ENCODE data around the gene MRPS5. TPM values are rescaled to one million over a fixed set of nuclear protein-coding genes. Genes with fewer than 3 reads are reported as not detected.

The MRPS5 gene
- total RNA-seq, 1 donor from 2014 or later = 60.7 TPM

DNA sequence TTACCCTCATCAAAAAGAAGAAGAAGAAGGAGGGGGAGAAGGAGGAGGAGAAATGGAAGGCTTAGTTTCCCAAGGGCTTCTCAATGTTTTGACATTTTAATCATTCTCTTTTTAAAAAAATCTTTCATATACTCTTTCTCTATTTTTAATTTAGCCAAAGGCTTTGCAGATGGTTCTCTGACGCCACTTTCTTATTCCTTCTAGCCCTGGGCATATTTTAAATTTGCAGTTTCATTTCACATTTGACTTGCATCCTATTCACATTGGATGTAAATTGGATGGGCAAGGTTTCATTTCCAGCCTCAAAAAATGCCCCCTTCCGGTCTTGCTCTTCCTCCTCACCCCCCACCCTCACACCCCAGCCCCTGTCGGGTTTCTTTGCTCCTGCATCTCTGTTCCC, 66.3 kb downstream of the MRPS5 start:
- DNase-seq (ENCODE audit: low read depth, low spot score) = no peak
- Mint-ChIP-seq H3K27me3 (ENCODE audit: low read depth) (peaks cover 27% of the 10 kb centered on the region), H3K36me3 (ENCODE audit: low read depth) (no peaks in the 10 kb centered on the region), H3K9me3 (no peaks in the 10 kb centered on the region), H3K4me1 (peaks cover 52% of the 10 kb centered on the region), H3K4me3 (no peak overlapping the region), H3K27ac (ENCODE audit: unreplicated experiment) (no peak overlapping the region)
- TF ChIP-seq, protein P1, sequence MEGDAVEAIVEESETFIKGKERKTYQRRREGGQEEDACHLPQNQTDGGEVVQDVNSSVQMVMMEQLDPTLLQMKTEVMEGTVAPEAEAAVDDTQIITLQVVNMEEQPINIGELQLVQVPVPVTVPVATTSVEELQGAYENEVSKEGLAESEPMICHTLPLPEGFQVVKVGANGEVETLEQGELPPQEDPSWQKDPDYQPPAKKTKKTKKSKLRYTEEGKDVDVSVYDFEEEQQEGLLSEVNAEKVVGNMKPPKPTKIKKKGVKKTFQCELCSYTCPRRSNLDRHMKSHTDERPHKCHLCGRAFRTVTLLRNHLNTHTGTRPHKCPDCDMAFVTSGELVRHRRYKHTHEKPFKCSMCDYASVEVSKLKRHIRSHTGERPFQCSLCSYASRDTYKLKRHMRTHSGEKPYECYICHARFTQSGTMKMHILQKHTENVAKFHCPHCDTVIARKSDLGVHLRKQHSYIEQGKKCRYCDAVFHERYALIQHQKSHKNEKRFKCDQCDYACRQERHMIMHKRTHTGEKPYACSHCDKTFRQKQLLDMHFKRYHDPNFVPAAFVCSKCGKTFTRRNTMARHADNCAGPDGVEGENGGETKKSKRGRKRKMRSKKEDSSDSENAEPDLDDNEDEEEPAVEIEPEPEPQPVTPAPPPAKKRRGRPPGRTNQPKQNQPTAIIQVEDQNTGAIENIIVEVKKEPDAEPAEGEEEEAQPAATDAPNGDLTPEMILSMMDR (conservative IDR thresholded peaks at IDR 0.05) = no peak

DNA sequence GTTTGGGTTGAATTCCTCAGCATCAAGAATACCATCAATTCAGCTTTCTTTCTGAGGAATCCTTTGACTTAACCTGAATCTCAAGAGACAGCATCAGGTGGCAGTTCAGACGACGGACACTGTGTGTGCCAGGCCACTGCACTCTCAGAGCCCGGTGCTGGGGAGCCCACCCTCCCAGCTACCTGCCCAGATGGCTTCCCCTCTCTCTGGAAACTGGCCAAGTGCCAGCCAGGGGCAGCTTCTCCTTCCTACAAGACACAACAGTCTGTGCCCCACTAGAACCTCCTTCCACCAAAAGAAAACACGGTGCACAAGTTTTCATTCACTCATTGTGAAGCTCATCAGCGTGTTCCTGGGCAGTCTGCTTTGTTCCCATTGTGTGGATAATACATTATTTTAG, 67.6 kb downstream of the MRPS5 start:
- Mint-ChIP-seq H3K9me3 (no peaks in the 10 kb centered on the region), H3K4me1 (peaks cover 47% of the 10 kb centered on the region), H3K36me3 (ENCODE audit: low read depth) (no peaks in the 10 kb centered on the region), H3K27me3 (ENCODE audit: low read depth) (peaks cover 25% of the 10 kb centered on the region), H3K27ac (ENCODE audit: unreplicated experiment) (no peak overlapping the region), H3K4me3 (no peak overlapping the region)
- TF ChIP-seq, protein P1 (conservative IDR thresholded peaks at IDR 0.05) = no peak
- DNase-seq (ENCODE audit: low read depth, low spot score) = no peak

DNA sequence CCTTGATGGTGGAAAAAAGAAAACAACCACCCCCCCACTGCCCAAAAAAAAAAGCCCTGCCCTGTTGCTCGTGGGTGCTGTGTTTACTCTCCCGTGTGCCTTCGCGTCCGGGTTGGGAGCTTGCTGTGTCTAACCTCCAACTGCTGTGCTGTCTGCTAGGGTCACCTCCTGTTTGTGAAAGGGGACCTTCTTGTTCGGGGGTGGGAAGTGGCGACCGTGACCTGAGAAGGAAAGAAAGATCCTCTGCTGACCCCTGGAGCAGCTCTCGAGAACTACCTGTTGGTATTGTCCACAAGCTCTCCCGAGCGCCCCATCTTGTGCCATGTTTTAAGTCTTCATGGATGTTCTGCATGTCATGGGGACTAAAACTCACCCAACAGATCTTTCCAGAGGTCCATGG, 68.1 kb downstream of the MRPS5 start:
- peaks cover 22% of the 10 kb centered on the region for H3K27me3 Mint-ChIP-seq (ENCODE audit: low read depth)
- H3K27ac Mint-ChIP-seq (ENCODE audit: unreplicated experiment) = no peak overlapping the region
- H3K9me3 Mint-ChIP-seq = no peaks in the 10 kb centered on the region
- H3K4me3 Mint-ChIP-seq = no peak overlapping the region
- H3K36me3 Mint-ChIP-seq (ENCODE audit: low read depth) = no peaks in the 10 kb centered on the region
- H3K4me1 Mint-ChIP-seq = peaks cover 42% of the 10 kb centered on the region
- TF ChIP-seq, protein P1 (conservative IDR thresholded peaks at IDR 0.05) = no peak
- no peak for DNase-seq (ENCODE audit: low read depth, low spot score)

DNA sequence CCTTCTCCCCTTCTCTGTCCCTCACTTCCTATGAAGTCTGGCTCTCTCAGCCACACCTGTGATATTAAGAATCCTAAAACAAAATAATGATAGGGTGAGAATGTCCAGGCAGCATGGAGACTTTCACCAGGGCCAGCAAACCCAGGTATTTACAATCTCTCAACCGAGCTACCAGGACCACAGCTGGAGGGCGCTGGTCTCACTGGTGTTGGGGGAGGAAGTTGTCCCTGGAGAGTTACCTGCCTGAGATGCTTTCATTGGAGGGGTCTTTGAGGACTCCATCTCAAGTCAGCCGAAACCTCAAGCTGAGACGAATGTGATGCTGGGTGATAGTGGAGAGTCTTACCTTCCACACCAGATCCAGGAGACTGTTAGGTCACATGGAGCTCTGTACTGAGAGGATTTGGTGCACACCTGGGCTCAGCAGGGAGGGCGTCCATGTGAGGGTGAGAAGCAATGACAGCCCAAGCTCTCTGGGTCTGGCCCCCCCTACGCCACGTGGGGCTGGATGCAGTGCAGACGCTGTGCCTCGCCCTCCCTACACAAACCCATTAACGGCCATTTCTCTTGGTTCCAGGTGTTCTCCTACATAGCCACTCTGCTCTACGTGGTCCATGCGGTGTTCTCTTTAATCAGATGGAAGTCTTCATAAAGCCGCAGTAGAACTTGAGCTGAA, 68.7 kb downstream of the MRPS5 start:
- Mint-ChIP-seq H3K27me3 (ENCODE audit: low read depth) (peaks cover 18% of the 10 kb centered on the region), H3K27ac (ENCODE audit: unreplicated experiment) (no peak overlapping the region), H3K4me1 (peaks cover 36% of the 10 kb centered on the region), H3K9me3 (no peaks in the 10 kb centered on the region), H3K4me3 (no peak overlapping the region), H3K36me3 (ENCODE audit: low read depth) (no peaks in the 10 kb centered on the region)
- DNase-seq (ENCODE audit: low read depth, low spot score) = no peak
- TF ChIP-seq, protein P1 (conservative IDR thresholded peaks at IDR 0.05) = no peak

DNA sequence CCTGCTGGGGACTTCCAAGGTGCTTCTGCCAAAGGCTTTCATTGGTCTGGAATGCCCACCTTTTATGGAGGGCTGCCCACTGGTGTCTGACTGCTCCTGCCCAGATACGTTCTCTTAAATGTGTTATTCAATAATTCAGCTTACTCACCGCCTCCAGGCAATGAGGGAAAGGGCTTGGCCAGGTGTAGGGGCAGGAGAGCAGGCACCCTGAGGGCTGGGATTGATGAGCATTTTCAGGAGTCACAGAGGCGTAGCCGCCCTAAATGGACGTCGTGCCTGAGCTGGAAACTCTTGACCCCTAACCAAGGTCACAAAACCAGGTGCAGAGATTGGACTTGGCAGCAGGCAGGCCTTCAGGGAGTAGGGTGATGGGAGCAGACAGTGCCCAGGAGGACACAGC, 69.3 kb downstream of the MRPS5 start:
- Mint-ChIP-seq H3K27me3 (ENCODE audit: low read depth) (peaks cover 18% of the 10 kb centered on the region), H3K27ac (ENCODE audit: unreplicated experiment) (no peak overlapping the region), H3K9me3 (no peaks in the 10 kb centered on the region), H3K36me3 (ENCODE audit: low read depth) (no peaks in the 10 kb centered on the region), H3K4me3 (no peak overlapping the region), H3K4me1 (peaks cover 30% of the 10 kb centered on the region)
- TF ChIP-seq, protein P1 (conservative IDR thresholded peaks at IDR 0.05) = no peak
- no peak for DNase-seq (ENCODE audit: low read depth, low spot score)
